ENCODE data around the gene CMPK2.

The CMPK2 gene

GRCh38 chr2:6808426-6808825, 57.3 kb downstream of the CMPK2 start:
- DNase-seq, result no peak

GRCh38 chr2:6806604-6807003, 59.1 kb downstream of the CMPK2 start:
- no peak for DNase-seq

GRCh38 chr2:6800553-6800952, 65.2 kb downstream of the CMPK2 start:
- no peak for DNase-seq
